A673 (cell line): Measurements from ENCODE around the gene NEUROG3. TPM values are rescaled to one million over a fixed set of nuclear protein-coding genes. Genes with fewer than 3 reads are reported as not detected.
A peak's percentile ranks its signal among the peaks of the same experiment; 100 is the strongest.

Experiments
- BruUV-seq: library from RNA; stranded (reverse); fragments of 400-500 nt; replicated peaks from 2 replicates; lab custom pipeline; 2021; lab: Mats Ljungman, UMichigan
- CTCF ChIA-PET: fragments of 300-600 bp; sonication (Branson Sonifier 250); formaldehyde crosslinking; loops from one replicate; lab custom pipeline; 2022; ENCODE audit warnings: antibody characterized with exemption; lab: Charles Lee
- POLR2A ChIA-PET: fragments of 300-600 bp; sonication (Branson Sonifier 250); formaldehyde crosslinking; loops from one replicate; lab custom pipeline; 2022; ENCODE audit warnings: antibody characterized with exemption; ENCODE audit not compliant: low non-redundant PET; lab: Charles Lee
- DNase-seq: peaks from one replicate; pipeline ENCODE4 v3.0.0-alpha.2; 2015; ENCODE audit warnings: low spot score
- H3K27ac ChIP-seq: fragments of 200-600 bp; sonication (generic); 2 replicates; pipeline ENCODE4 v1.5.1; 2016; ENCODE audit warnings: mixed run types, low read depth, mild to moderate bottlenecking, mixed read lengths, antibody characterized with exemption, low read length; ENCODE audit not compliant: poor library complexity, severe bottlenecking
- H3K27me3 ChIP-seq: fragments of 200-600 bp; sonication (generic); replicated peaks from 2 replicates; pipeline ENCODE4 v1.6.1; 2017; ENCODE audit warnings: mixed run types, low read depth, mild to moderate bottlenecking, mixed read lengths, antibody characterized with exemption, low read length; ENCODE audit not compliant: insufficient read depth, poor library complexity
- H3K36me3 ChIP-seq: fragments of 200-600 bp; sonication (generic); 2 replicates; pipeline ENCODE4 v1.6.1; 2016; ENCODE audit warnings: mixed run types, mild to moderate bottlenecking, mixed read lengths, antibody characterized with exemption, low read length; ENCODE audit not compliant: insufficient read depth, poor library complexity, severe bottlenecking
- H3K4me1 ChIP-seq: fragments of 200-600 bp; sonication (generic); 2 replicates; pipeline ENCODE4 v1.6.1; 2017; ENCODE audit warnings: mixed run types, mild to moderate bottlenecking, mixed read lengths, antibody characterized with exemption, low read length; ENCODE audit not compliant: insufficient read depth, poor library complexity, severe bottlenecking
- H3K4me3 ChIP-seq: fragments of 200-600 bp; sonication (generic); 2 replicates; pipeline ENCODE4 v1.5.1; 2016; ENCODE audit warnings: low read depth, mixed run types, mild to moderate bottlenecking, mixed read lengths, low read length; ENCODE audit not compliant: poor library complexity, severe bottlenecking
- H3K9me3 ChIP-seq: fragments of 200-600 bp; sonication (generic); 2 replicates; pipeline ENCODE4 v1.6.1; 2016; ENCODE audit warnings: mixed run types, low read depth, mild to moderate bottlenecking, mixed read lengths, antibody characterized with exemption, low read length; ENCODE audit not compliant: poor library complexity, severe bottlenecking
- CTCF ChIP-seq: fragments of 300-800, 200-600 bp; sonication (generic); conservative IDR thresholded peaks from 2 replicates; pipeline ENCODE4 v1.5.1; 2017; ENCODE audit warnings: low read depth, mild to moderate bottlenecking, antibody characterized with exemption, low read length, moderate library complexity, mixed read lengths
- EZH2 ChIP-seq: fragments of 200-600 bp; sonication (generic); IDR thresholded peaks from 2 replicates; pipeline ENCODE4 v1.6.1; 2017; ENCODE audit warnings: borderline replicate concordance, low read depth, mild to moderate bottlenecking, mixed read lengths, antibody characterized with exemption, low read length; ENCODE audit not compliant: poor library complexity, severe bottlenecking
- intact Hi-C: fragments of 100-400 bp; cut with micrococcal nuclease; formaldehyde crosslinking; loops from one replicate; pipeline ENCODE4 v1.10.0; 2022; ENCODE audit not compliant: unreplicated experiment
- total RNA-seq: library from RNA; stranded (reverse); gene quantifications from 2 replicates; pipeline ENCODE4 v1.2.3, GENCODE V29; 2021

Gene NEUROG3
- total RNA-seq, 1 experiment from 2014 or later: not detected

GRCh38 chr10:69569396-69569934 is 3.8 kb downstream of the NEUROG3 start:
- POLR2A ChIA-PET: no interaction called here

GRCh38 chr10:69568472-69569395 is 4.5 kb downstream of the NEUROG3 start:
- no peaks in the 10 kb centered on the region for H3K9me3 ChIP-seq
- TF ChIP-seq EZH2 (peak; percentile 33), CTCF (no peak)
- no peak overlapping the region for H3K4me3 ChIP-seq
- H3K27ac ChIP-seq: no peak overlapping the region
- no TSS peak for BruUV-seq
- DNase-seq: no peak
- peaks cover 83% of the 10 kb centered on the region for H3K27me3 ChIP-seq
- intact Hi-C loops: no loop called here
- ChIA-PET POLR2A (no interaction called here), CTCF (no interaction called here)
- no peaks in the 10 kb centered on the region for H3K4me1 ChIP-seq
- H3K36me3 ChIP-seq: no peaks in the 10 kb centered on the region

More at GRCh38 chr10:69569396-69569934, 3.8 kb downstream of the NEUROG3 start:
- Histone ChIP-seq H3K4me1 (no peaks in the 10 kb centered on the region), H3K4me3 (no peak overlapping the region), H3K27me3 (peaks cover 87% of the 10 kb centered on the region), H3K9me3 (no peaks in the 10 kb centered on the region), H3K27ac (no peak overlapping the region), H3K36me3 (no peaks in the 10 kb centered on the region)
- intact Hi-C loops: no loop called here
- CTCF ChIA-PET: interaction anchor here (1.3 kb wide), 1 partner anchor 54 kb away, joined by 3 read pairs; no protein-coding TSS in a partner anchor
- no peak for DNase-seq
- TF ChIP-seq CTCF (no peak), EZH2 (peak; percentile 65)
- BruUV-seq: no TSS peak

- BruUV-seq: no TSS peak
- CTCF ChIA-PET: no interaction called here
These were observed 5.3 kb downstream of the NEUROG3 start for GRCh38 chr10:69567920-69568319.

More at GRCh38 chr10:69567920-69568319, 5.3 kb downstream of the NEUROG3 start:
- Histone ChIP-seq H3K36me3 (no peaks in the 10 kb centered on the region), H3K4me1 (no peaks in the 10 kb centered on the region), H3K4me3 (no peak overlapping the region), H3K27me3 (peaks cover 83% of the 10 kb centered on the region), H3K27ac (no peak overlapping the region), H3K9me3 (no peaks in the 10 kb centered on the region)
- peak; percentile 58 for DNase-seq
- POLR2A ChIA-PET: no interaction called here
- TF ChIP-seq CTCF (no peak), EZH2 (no peak)
- intact Hi-C loops: no loop called here
